GM12878 (cell line): Measurements from ENCODE around the gene IP6K3. TPM values are rescaled to one million over a fixed set of nuclear protein-coding genes. Genes with fewer than 3 reads are reported as not detected.

Experiments
- ATAC-seq: fragments of 200-7000 bp; cut with Tn5 transposase; 3 replicates; pipeline ENCODE4 v1.9.1; 2020; ENCODE audit warnings: mild to moderate bottlenecking, moderate library complexity
- BruUV-seq: library from RNA; stranded (reverse); fragments of 400-500 nt; replicated peaks from 2 replicates; lab custom pipeline; 2021; lab: Mats Ljungman, UMichigan
- CTCF ChIA-PET: fragments of 300-600 bp; sonication (Branson Sonifier 250); formaldehyde crosslinking; extraction: SDS; loops from one replicate; lab custom pipeline; 2021; ENCODE audit warnings: inconsistent platforms; lab: Yijun Ruan, JAX
- POLR2A ChIA-PET: fragments of 350-600 bp; formaldehyde crosslinking; extraction: SDS; loops from one replicate; lab custom pipeline; 2021; ENCODE audit warnings: inconsistent platforms; lab: Charles Lee
- RAD21 ChIA-PET: fragments of 300-600 bp; sonication (Branson Sonifier 250); formaldehyde crosslinking; loops from one replicate; lab custom pipeline; 2023; ENCODE audit warnings: antibody characterized with exemption; ENCODE audit not compliant: unreplicated experiment; lab: Charles Lee
- SMC1A ChIA-PET: fragments of 300-600 bp; sonication (Branson Sonifier 250); formaldehyde crosslinking; loops from one replicate; lab custom pipeline; 2023; ENCODE audit not compliant: unreplicated experiment, uncharacterized antibody; lab: Charles Lee
- DNase-seq: peaks from one replicate; pipeline ENCODE4 v3.0.0-alpha.2; 2011; ENCODE audit warnings: low read depth, low spot score
- FAIRE-seq: peaks from 3 replicates; lab custom pipeline; 2011; peaks lifted over from hg19 to GRCh38; lab: Jason Lieb, UNC
- H2AFZ ChIP-seq: 2 replicates; pipeline ENCODE4 v1.6.0; 2011; ENCODE audit warnings: low read depth, low read length, control low read depth; ENCODE audit not compliant: control insufficient read depth
- H3K27ac ChIP-seq: 2 replicates; pipeline ENCODE4 v1.5.1; 2011; ENCODE audit warnings: control low read depth; ENCODE audit not compliant: control insufficient read depth, insufficient read depth
- H3K27me3 ChIP-seq, 2 experiments: replicated peaks in 1 of 2; 2 replicates each; pipeline versions ENCODE4 v1.6.0 to v1.6.1; 2011; ENCODE audit warnings: low read length in 1 of 2; ENCODE audit not compliant: control insufficient read depth in 2 of 2, insufficient read depth in 2 of 2
- H3K36me3 ChIP-seq, 2 experiments: 2 replicates each; pipeline ENCODE4 v1.5.1; 2011; ENCODE audit warnings: low read length in 1 of 2; ENCODE audit not compliant: control insufficient read depth in 2 of 2, insufficient read depth in 2 of 2
- H3K4me1 ChIP-seq: 2 replicates; pipeline ENCODE4 v1.6.1; 2011; ENCODE audit warnings: mild to moderate bottlenecking, low read length, moderate library complexity, mixed read lengths; ENCODE audit not compliant: control insufficient read depth, insufficient read depth
- H3K4me2 ChIP-seq: 2 replicates; pipeline ENCODE4 v1.6.0; 2011; ENCODE audit warnings: control low read depth; ENCODE audit not compliant: control insufficient read depth, insufficient read depth
- H3K4me3 ChIP-seq: fragments of 200-600 bp; sonication (generic); 2 replicates; pipeline ENCODE4 v1.5.1; 2016
- H3K79me2 ChIP-seq: 2 replicates; pipeline ENCODE4 v1.6.0; 2011; ENCODE audit warnings: low read length; ENCODE audit not compliant: control insufficient read depth, insufficient read depth
- H3K9ac ChIP-seq: 2 replicates; pipeline ENCODE4 v1.8.0; 2011; ENCODE audit warnings: low read length, control low read depth, mixed read lengths; ENCODE audit not compliant: control insufficient read depth, insufficient read depth
- H3K9me3 ChIP-seq: replicated peaks from 3 replicates; pipeline ENCODE4 v1.5.1; 2011; ENCODE audit warnings: mild to moderate bottlenecking, low read length; ENCODE audit not compliant: control insufficient read depth, insufficient read depth
- H4K20me1 ChIP-seq: 2 replicates; pipeline ENCODE4 v1.6.0; 2011; ENCODE audit not compliant: control insufficient read depth, insufficient read depth
- DPF2 ChIP-seq: fragments of 450-650 bp; IDR thresholded peaks from 2 replicates; pipeline ENCODE4 v1.6.1; 2017; ENCODE audit warnings: mild to moderate bottlenecking
- GABPA ChIP-seq: IDR thresholded peaks from 2 replicates; pipeline ENCODE4 v1.6.1; 2014; ENCODE audit warnings: antibody characterized with exemption, low read depth, mild to moderate bottlenecking, inconsistent platforms
- JUND ChIP-seq: IDR thresholded peaks from 2 replicates; pipeline ENCODE4 v1.6.1; 2012; ENCODE audit warnings: low read depth, mild to moderate bottlenecking, low read length, improper control_type of control experiment, moderate library complexity
- PRDM15 ChIP-seq: fragments of 450-650 bp; formaldehyde crosslinking; IDR thresholded peaks from 2 replicates; pipeline ENCODE4 v1.4.0; 2020; ENCODE audit warnings: mild to moderate bottlenecking, moderate library complexity
- RFX5 ChIP-seq: IDR thresholded peaks from 2 replicates; pipeline ENCODE4 v1.6.1; 2011; ENCODE audit warnings: low read depth, low read length, improper control_type of control experiment
- TCF12 ChIP-seq: IDR thresholded peaks from 2 replicates; pipeline ENCODE4 v1.6.1; 2011; ENCODE audit warnings: low read depth, mild to moderate bottlenecking, low read length
- ZBED1 ChIP-seq: IDR thresholded peaks from 2 replicates; pipeline ENCODE4 v1.6.1; 2016; ENCODE audit warnings: borderline replicate concordance
- WGBS: methylation state at CpG from one replicate; pipeline ENCODE4 v1.1.6; 2016; ENCODE audit warnings: low lambda C conversion rate; ENCODE audit not compliant: insufficient replicate concordance, insufficient coverage; ENCODE audit errors: missing lambda C conversion rate; 5-methylcytosine and 5-hydroxymethylcytosine counted together
- in situ Hi-C: fragments of 300-500 bp; cut with MboI; formaldehyde crosslinking; loops from 9 replicates; pipeline ENCODE4 v1.14.3; 2018; ENCODE audit warnings: mixed read lengths
- intact Hi-C: fragments of 100-400 bp; cut with micrococcal nuclease; formaldehyde crosslinking; loops from one replicate; pipeline ENCODE4 v1.14.2; 2022; ENCODE audit not compliant: unreplicated experiment
- polyA plus RNA-seq, 11 experiments: library from polyadenylated mRNA; depleted of rRNA in 4 of 11; unstranded in 6 of 11; stranded (reverse) in 5 of 11; fragments of >200 nt; fragmentation: Nextera tagmentation in 4 of 11; fragmentation: Illumina TruSeq in 1 of 11; extraction: Ambion mirVana in 4 of 11; extraction: Trizol in 1 of 11; gene quantifications; 1 replicate in 1 of 11; 2 replicates in 10 of 11; pipeline versions ENCODE4 v1.2.1 to v1.2.3, GENCODE V29; 2011 to 2016; ENCODE audit warnings: inconsistent platforms in 2 of 11, missing spikeins in 2 of 11, low read depth in 1 of 11
- total RNA-seq, 4 experiments: library from RNA; depleted of rRNA in 3 of 4; stranded (reverse); fragments of >200 nt in 3 of 4; fragmentation: Illumina TruSeq in 1 of 4; extraction: Trizol in 1 of 4; gene quantifications; 2 replicates each; pipeline versions ENCODE4 v1.2.1 to v1.2.3, GENCODE V29; 2013 to 2021
- TF ChIP-seq, protein P1 (sequence below): fragments of 450-650 bp; IDR thresholded peaks from 2 replicates; pipeline ENCODE4 v1.6.1; 2016; ENCODE audit warnings: mild to moderate bottlenecking
- TF ChIP-seq, protein P2 (sequence below): fragments of 450-650 bp; IDR thresholded peaks from 2 replicates; pipeline ENCODE4 v1.6.1; 2016; ENCODE audit warnings: mild to moderate bottlenecking
- TF ChIP-seq, protein P3 (sequence below): IDR thresholded peaks from 2 replicates; pipeline ENCODE4 v1.6.1; 2011; ENCODE audit warnings: low read depth, low read length, improper control_type of control experiment, borderline replicate concordance

The IP6K3 gene
- total and polyA plus RNA-seq, 10 of the 15 experiments (the other 5 are each of a cell fraction or from before 2014, with no cell fraction given) = 0.02 to 0.15 (median 0.09) TPM; not detected in 7

DNA sequence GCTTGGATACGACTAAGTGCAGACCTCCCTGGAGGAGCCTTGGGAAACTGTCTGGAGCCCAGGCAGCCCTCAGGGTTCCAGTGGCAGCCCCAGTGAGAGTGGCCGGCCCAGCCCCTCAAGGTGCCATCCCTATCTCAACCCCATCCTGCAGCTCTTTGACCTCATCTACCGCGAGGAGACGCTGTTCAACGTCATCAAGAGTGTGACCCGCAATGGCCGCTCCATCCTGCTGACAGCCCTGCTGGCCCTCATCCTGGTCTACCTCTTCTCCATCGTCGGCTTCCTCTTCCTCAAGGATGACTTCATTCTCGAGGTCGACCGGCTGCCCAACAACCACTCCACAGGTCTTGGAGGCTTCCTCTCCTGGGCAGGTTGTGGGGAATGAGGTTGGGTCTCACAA, 55.9 kb downstream of the IP6K3 start:
- no peak for DNase-seq
- in situ Hi-C loops = no loop called here
- no peak for TF ChIP-seq GABPA
- TF ChIP-seq, protein P1, sequence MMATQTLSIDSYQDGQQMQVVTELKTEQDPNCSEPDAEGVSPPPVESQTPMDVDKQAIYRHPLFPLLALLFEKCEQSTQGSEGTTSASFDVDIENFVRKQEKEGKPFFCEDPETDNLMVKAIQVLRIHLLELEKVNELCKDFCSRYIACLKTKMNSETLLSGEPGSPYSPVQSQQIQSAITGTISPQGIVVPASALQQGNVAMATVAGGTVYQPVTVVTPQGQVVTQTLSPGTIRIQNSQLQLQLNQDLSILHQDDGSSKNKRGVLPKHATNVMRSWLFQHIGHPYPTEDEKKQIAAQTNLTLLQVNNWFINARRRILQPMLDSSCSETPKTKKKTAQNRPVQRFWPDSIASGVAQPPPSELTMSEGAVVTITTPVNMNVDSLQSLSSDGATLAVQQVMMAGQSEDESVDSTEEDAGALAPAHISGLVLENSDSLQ = no peak
- TF ChIP-seq RFX5 = no peak

GRCh38 chr6:33689879-33690278, 56.8 kb downstream of the IP6K3 start:
- Histone ChIP-seq H3K9me3 (no peaks in the 10 kb centered on the region), H3K4me2 (no peak overlapping the region), H3K4me3 (no peak overlapping the region), H3K27me3 (no peaks in the 10 kb centered on the region), H3K9ac (no peak overlapping the region), H2AFZ (no peak overlapping the region), H3K4me1 (peaks cover 15% of the 10 kb centered on the region), H3K27ac (no peak overlapping the region), H3K36me3 (peaks cover 11 to 58% of the 10 kb centered on the region in 2 experiments), H3K79me2 (no peaks in the 10 kb centered on the region), H4K20me1 (no peaks in the 10 kb centered on the region)
- ChIA-PET RAD21 (no interaction called here), POLR2A (no interaction called here), SMC1A (interaction anchor here (1.0 kb wide), 1 partner anchor 28 kb away, joined by 3 read pairs; no protein-coding TSS in a partner anchor), CTCF (interaction anchor here (1.0 kb wide), 1 partner anchor 38 kb away, joined by 3 read pairs; no protein-coding TSS in a partner anchor)
- in situ Hi-C loops (no loop called here), intact Hi-C loops (no loop called here)
- ATAC-seq (no peak), DNase-seq (no peak), FAIRE-seq (no peak)
- BruUV-seq = no TSS peak
- WGBS = 82% methylated on average over 10 of the region's 10 CpGs
- no peak for TF ChIP-seq TCF12
- TF ChIP-seq, protein P2, sequence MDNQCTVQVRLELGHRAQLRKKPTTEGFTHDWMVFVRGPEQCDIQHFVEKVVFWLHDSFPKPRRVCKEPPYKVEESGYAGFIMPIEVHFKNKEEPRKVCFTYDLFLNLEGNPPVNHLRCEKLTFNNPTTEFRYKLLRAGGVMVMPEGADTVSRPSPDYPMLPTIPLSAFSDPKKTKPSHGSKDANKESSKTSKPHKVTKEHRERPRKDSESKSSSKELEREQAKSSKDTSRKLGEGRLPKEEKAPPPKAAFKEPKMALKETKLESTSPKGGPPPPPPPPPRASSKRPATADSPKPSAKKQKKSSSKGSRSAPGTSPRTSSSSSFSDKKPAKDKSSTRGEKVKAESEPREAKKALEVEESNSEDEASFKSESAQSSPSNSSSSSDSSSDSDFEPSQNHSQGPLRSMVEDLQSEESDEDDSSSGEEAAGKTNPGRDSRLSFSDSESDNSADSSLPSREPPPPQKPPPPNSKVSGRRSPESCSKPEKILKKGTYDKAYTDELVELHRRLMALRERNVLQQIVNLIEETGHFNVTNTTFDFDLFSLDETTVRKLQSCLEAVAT = no peak
- TF ChIP-seq DPF2 = no peak
- no peak for TF ChIP-seq JUND
- TF ChIP-seq PRDM15 = no peak
- TF ChIP-seq, protein P3, sequence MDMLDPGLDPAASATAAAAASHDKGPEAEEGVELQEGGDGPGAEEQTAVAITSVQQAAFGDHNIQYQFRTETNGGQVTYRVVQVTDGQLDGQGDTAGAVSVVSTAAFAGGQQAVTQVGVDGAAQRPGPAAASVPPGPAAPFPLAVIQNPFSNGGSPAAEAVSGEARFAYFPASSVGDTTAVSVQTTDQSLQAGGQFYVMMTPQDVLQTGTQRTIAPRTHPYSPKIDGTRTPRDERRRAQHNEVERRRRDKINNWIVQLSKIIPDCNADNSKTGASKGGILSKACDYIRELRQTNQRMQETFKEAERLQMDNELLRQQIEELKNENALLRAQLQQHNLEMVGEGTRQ = no peak
- TF ChIP-seq ZBED1 = no peak

More for the DNA sequence above, 55.9 kb downstream of the IP6K3 start:
- POLR2A ChIA-PET = no interaction called here
- Histone ChIP-seq H3K27me3 (no peaks in the 10 kb centered on the region), H3K9me3 (no peaks in the 10 kb centered on the region), H3K4me2 (no peak overlapping the region), H3K36me3 (peaks cover 18 to 58% of the 10 kb centered on the region in 2 experiments), H3K4me1 (peaks cover 15% of the 10 kb centered on the region), H3K79me2 (no peaks in the 10 kb centered on the region), H3K4me3 (no peak overlapping the region), H2AFZ (no peak overlapping the region), H4K20me1 (no peaks in the 10 kb centered on the region), H3K9ac (no peak overlapping the region), H3K27ac (no peak overlapping the region)
- FAIRE-seq (no peak), ATAC-seq (no peak)
- CTCF ChIA-PET = interaction anchor here (0.7 to 1.5 kb wide), 3 partner anchors 10 to 37 kb away, joined by 3 to 4 read pairs (median 3); partner anchors contain the start of gene UQCC2
- RAD21 ChIA-PET = no interaction called here
- SMC1A ChIA-PET = interaction anchor here (1.0 kb wide), 1 partner anchor 29 kb away, joined by 3 read pairs; no protein-coding TSS in a partner anchor
- 92% methylated on average over 13 of the region's 13 CpGs for WGBS
- BruUV-seq = no TSS peak
- intact Hi-C loops = no loop called here
